ENCODE data around the gene GALNT9.
"Not testable (repeated sequence)": the region's sequence is repeated elsewhere in the genome, so short reads cannot be mapped to it uniquely, and the experiment has no call there.

GALNT9 gene

DNA sequence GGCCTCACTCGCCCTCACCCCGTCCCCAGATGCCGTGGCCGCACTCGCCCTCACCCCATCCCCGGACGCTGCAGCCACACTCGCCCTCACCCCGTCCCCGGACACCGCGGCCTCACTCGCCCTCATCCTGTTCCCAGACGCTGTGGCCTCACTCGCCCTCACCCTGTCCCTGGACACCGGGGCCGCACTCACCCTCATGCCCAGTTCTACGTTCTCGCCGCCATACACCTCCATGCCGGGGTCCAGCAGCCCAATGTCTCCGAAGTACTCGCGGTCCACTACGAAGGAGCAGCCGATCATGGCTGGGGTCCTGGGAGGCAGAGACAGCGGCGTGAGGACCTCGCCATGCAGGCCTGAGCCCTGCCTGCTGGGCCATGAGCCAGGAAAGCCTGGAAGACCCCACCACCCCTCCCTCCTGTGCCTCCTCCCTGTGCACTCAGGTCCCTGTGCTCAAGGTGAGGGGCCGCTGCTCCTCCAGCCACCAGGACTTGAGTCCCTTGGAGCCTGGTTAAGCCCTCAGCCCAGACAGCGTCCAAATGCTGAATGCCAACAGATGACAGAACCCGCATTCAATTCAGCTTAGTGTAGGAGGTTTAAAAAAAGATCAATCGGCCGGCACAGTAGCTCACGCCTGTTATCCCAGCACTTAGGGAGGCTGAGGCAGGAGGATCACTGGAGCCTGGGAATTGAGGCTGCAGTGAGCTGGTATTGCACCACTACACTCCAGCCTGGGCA is 81.5 kb downstream of the GALNT9 start:
- DNase-seq = no peak

DNA sequence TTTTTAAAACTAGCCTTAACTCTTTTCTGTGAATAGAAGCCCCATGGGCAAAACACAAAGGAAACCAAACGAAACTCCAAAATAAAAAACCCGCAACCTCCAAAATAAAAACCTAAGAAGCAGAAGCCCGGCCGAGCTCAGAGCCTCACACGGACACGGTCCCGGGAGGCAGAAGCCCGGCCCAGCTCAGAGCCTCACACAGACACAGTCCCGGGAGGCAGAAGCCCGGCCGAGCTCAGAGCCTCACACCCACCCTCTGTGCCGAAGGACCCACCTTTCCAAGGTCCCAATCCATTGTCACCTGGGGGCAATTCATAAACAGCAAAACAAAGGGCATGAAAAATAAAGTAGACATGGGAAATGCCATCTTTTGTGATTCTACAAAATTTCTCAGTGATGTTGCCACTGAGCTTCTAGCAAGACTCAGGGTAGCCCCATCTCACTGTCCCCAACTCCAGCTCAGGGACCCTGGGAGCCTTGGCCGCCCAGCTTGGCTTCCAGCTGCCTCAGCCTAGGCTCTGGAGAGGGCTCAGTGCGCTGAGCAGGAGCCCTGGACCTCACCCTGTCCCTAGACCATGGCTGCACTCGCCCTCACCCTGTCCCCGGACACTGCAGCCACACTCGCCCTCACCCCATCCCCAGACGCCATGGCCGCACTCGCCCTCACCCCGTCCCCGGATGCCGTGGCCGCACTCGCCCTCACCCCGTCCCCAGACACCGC is 82.2 kb downstream of the GALNT9 start:
- DNase-seq = no peak

DNA sequence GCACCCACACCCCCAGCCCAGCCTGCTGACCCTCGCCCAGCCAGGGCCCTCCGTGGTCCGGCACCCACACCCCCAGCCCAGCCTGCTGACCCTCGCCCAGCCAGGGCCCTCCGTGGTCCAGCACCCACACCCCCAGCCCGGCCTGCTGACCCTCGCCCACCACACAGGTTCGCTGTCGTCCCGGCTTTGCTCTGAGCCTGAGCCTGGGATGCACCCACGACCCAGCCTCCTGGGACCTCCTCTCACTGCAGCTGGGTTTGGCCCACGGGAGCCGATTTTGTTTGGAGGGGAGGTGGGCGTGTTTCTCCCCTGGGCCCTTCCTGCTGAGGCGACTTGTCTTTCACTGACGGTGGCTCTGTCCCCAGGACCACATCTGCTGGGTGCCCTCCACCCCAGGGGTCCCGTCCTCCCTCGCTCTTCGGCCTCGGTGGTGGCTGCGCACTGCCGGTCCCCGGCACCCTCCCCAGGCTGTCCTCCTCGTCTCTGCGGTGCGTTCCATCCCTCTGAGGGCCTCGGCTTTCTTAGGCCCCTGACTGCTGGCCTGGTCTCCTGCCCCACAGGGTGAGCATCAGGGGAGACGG is 83.8 kb downstream of the GALNT9 start:
- no peak for DNase-seq

DNA sequence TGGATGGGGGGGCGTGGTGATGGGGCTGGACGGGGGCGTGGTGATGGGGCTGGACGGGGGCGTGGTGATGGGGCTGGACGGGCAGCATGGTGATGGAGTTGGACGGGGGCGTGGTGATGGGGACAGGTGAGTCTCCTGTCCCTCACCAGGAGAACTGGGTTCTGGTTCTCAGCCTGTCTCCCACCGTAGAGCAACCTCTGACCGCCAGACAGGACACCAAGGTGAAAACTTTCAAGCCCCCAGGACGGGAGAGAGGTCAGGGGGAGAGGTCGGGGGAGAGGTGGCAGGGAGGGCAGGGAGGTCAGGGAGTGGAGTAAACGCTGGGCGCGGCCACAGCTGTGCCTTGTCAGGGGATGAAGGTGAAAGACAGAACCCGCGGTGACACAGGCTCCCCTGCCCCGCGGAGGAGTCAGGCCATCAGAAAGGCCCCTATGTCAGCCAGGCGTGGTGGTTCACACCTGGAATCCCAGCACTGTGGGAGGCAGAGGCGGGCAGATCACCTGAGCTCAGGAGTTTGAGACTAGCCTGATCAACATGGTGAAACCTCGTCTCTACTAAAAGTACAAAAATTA is 84.6 kb downstream of the GALNT9 start:
- no peak for DNase-seq

DNA sequence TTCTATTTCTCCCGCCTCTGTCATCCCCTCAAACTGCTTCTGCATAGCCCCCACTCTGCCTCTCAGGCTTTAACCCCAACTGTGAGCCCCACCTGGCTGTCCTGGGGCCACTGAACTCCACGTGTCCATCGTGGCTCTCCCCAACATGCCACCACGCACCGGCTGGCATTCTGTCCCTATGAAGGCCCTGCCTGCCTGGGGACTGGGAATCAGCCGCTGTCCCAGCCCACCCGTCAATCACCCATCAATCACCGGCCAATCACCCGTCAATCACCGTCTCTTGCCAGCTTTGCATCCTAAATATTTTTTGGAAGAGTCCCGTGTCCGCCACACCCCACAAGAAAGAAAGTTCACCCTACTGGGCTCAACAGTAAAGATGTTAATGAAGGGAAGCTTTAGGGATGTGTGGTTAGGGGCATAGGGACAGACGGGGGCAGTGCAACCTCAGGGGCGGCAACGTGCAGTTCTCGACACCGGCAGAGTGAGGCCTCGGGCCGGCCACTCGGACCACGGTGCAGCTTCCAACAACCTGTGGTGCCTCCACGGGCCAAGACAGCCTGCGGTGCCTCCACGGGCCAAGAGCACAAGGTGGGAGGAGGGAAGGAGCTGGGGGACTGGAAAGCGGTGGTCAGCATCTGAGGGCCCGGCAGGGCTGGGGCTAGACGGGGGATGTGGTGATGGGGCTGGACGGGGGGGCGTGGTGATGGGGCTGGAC is 85.6 kb downstream of the GALNT9 start:
- no peak for DNase-seq

DNA sequence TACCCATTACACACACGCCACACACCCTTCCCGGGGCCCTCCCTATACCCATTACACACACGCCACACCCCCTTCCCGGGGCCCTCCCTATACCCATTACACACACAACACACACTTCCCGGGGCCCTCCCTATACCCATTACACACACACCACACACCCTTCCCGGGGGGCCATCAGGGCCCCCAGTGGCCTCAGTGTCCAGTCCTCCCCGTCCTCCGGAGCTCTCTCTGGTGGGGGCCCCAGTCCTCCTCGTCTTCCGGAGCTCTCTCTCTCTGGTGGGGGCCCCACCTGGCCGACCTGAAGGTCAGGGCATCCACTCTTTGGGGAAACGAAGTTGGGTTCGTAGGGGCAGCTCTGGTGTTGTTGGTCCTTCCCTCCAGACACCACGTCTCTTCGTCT is 86.2 kb downstream of the GALNT9 start:
- not testable (repeated sequence) for DNase-seq

DNA sequence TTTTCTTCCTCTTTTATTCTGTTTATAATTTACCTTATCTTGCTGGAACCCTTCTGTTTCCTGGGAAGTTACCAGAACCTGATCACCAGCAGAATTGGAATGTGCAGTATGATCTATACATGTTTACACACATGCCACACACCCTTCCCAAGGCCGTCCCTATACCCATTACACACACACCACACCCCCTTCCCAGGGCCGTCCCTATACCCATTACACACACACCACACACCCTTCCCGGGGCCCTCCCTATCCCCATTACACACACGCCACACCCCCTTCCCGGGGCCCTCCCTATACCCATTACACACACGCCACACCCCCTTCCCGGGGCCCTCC is 88.8 kb downstream of the GALNT9 start:
- DNase-seq = not testable (repeated sequence)

DNA sequence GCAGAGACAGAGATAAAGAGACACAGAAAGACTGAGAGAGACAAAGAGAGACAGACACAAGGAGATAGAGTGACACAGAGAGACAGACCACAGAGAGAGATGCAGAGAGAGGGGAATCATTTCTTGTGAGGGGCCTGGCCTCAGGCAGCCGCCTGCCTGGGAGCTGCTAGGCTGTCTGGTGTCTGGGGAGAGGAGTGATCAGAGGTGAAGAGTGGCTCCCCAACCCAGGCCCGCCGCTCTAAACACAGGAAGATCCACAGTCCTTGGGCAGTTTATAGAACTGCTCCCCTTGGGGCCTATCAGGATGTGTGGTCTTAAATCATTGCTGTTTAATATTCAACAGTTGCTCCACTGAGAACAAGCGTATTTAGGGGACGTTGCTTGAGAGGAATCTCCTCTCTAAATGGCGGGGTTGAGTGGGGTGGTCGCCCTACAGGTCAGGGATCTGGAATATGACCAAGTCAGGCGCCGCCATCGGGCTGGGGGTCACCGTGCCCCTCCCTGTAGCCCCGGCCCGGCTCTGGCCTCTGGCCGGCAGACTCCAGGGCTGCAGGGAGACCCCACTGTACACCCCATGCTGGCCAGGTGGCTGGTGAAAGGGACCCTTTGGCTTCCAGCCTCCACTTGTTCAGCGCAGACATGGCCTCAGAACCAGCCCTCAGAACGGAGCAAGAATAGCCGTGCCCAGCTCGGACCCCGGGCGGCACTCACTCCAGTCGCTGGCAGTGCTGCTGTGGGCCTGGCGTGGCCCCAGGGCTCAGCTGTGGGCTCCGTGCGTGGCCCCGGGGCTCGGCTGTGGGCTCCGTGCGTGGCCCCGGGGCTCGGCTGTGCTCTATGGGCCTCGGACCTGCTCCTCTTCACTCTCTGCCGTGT is 89.4 kb downstream of the GALNT9 start:
- no peak for DNase-seq

DNA sequence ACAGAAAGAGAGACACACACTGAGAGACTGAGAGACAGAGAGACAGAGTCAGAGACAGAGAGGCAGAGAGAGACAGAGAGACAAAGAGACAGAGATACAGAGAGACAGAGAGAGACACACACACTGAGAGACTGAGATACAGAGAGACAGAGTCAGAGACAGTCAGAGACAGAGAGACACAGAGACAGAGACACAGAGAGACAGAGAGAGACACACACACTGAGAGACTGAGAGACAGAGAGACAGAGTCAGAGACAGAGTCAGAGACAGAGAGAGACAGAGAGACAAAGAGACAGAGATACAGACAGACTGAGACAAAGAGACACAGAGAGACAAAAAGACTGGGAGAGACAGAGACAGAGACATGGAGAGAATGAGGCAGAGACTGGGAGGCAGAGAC is 90.0 kb downstream of the GALNT9 start:
- DNase-seq = no peak

DNA sequence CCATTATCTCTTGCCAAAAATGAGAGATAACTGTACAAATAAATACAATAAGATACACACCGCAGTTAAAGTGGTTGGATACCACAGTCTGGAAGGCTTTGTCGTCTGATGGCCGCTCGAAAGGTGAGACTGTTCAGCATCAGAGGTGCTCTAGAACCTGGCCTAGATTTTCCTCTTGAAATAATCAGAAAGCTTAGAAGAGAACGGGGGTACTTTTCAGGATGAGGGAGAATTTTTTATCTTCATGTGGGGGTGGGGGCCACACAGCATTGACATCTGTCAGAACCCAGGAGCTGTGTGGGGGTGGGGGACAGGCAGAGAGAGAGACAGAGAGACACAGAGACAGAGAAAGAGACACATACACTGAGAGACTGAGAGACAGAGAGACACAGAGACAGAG is 90.5 kb downstream of the GALNT9 start:
- peak; percentile 73 for DNase-seq

DNA sequence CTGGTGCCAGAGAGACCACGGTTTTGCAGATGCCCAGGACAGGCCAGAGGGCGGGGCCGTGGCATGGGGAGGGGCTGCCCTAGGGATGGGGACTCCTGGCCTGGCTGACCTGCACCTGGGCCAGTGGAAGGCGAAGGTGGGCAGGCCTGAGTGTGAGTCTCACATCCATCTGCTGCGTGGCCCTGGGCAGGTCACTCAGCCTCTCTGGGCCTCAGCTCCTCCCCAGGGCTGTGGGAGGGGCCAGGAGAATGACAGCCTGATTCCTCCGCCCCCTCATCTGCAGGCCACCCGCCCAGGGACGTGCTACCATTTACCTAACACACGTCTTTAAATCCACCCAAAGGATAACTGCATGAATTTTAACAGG is 90.9 kb downstream of the GALNT9 start:
- no peak for DNase-seq

DNA sequence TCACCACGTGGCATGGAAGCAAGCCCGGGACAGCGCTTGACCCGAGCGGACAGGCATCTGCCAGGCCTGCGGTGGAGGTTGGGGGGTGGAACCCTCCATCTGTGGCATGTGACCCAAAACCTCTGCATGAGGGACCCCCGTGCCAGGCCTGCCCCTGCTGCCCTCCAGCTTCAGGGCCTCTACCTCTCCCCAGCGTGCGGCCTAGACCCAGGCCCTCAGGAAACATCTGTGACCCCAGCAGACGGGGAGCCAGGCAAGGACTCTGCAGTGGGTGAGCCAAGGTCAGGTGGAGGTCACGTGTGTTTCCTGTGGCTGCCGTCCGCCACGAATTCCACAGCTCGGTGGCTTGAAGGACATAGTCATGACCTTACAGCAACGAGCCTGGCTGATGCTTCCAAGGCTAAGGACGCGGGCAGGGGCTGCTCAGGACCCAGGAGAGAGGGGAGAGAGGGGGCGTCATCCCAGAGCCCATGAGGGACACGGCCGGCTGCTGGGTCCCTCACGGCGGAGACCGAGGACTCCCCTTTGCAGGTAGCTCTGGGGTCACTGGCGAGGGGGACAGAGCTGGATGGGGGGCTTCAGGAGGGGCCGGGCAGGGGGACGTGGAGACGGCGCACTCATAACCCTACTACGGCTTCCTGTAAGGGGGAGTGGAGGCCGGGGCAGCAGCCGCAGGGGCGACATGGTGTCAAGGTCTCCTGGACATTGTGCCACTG is 91.5 kb downstream of the GALNT9 start:
- no peak for DNase-seq

DNA sequence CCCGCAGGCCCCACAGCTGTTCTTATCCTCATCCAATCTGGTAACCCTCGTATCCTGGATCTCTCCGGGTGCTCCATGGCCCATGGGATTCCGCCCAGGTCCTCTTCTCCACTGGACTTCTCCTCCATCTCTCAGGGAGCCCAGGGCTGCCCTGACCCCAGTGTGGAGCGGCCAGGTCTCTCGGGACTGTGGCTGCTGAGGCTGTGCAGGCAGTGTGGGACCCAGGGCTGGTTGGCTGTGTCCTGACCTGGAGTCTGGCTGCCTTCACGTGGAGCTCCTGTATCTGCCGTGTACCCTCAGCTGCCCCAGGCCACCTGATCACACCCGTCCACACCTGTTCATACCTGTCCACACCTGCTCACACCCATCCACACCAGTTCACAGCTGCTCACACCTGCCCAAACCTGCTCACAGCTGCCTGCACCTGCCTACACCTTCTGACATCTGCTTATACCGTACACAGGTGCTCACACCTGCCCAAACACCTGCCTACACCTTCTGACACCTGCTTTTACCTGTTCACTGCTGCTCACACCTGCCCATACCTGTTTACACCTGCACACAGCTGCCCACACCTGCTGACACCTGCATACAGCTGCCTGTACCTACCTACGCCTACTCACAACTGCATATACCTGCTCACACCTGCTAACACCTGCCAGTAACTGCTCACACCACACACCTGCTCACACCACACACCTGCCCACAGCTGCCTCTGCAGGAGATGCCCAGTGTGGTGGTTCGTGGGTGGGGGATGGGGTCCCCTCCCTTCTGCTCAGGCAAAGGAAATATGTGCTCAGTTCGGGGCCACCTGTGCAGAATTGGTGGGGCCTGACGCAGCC is 92.2 kb downstream of the GALNT9 start:
- DNase-seq = no peak

DNA sequence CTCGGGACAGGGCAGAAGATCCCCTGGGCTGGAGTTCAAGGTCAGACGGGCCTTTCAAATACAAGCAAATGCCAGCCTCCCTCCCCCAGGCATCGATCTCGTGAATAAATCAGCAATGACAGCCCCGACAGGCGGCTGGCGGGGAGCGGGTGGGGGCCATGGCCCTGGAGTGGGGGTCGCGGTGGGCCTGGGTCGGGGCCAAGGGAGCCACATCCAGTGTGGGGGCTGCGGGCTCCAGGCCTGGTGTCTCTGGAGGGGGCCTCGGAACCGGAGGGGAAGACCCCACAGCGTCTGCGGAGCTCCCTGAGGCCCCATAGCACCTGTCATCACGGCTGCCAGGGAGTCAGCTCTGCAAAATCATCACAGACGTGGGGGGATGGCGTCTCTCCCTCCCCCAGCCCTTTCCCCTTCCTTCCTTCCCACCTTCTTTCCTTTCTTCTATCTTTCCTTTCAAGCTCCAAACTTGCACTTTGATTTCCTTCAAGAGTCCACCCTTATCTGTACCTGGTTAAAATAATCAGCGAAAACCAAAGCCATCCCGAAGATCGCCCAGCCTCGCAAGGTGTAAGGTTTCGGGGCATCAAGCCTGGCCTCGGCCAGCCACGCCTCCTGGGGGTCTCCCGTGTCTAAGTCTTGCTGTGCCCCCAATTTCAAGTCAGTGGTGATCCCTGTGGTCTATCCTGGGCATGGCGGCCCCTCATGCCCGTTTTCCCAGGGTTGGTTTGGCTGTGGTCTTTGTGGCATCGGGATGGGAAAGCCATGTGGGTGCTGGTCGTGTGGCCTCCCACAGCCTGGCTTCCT is 93.1 kb downstream of the GALNT9 start:
- DNase-seq = peak; percentile 37

DNA sequence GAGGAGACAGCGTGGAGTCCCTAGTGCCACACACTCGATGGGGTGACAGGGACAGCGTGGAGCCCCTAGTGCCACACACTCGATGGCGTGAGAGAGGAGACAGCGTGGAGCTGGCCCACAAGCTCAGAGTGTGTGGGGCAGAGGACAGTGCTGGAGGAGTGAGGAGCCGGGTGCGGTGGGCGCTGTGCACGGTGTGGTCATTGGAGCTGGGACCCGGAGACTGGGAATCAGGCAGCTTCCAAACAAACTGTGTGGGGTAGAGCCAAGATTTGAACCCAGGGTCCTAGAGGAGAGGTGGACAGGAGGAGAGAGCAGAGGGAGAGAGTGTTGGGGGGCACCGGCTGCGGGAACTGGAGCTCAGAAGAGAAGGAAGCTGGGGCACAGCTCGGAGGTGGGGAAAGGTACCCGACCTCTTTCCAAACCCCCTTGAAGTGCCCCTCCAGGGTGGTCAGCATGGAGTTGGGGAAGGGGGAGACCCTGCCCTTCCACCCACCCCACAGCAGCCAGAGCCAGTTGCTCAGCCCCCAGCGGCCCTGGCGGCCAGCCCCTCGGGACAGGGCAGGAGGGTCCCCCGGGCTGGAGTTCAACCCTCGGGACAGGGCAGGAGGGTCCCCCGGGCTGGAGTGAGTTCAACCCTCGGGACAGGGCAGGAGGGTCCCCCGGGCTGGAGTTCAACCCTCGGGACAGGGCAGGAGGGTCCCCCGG is 94.1 kb downstream of the GALNT9 start:
- DNase-seq = no peak

DNA sequence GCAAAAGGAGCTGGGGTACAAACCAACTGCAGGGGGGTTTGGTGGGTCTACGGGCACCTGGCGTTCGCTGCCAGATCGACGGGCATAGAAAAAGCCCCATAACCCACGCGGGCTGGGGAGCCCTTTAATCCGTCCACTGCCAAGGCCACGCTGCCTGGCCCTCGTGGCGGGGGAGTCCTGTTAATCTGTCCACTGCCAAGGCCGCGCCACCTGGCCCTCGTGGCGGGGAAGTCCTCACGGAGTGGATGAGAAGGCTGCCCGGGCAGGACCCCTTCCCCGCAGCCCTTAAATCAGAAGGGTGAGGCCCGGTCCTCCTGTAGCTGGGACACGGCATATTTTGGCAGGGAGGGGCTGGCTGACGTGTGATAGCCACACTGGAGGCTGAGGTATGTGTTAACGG is 99.0 kb downstream of the GALNT9 start:
- no peak for DNase-seq

DNA sequence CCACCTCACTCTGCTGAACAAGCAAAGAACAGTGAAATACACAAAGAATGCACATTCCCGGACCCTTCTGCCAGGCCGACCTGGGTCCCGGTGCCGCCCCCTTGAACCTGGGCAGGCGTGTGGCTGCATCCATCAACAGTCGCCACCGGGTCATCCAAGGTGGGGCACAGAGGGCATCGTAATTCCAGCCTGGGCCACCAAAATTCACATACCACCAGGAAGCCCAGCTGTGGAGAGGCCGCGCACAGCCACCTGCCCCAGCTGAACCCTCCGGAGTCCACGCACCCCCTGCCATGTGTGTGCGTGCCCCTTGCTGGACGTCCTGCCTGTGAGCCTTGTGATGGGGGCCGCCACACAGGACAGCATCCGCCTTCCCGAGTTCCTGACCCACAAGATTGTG is 99.5 kb downstream of the GALNT9 start:
- DNase-seq = no peak

DNA sequence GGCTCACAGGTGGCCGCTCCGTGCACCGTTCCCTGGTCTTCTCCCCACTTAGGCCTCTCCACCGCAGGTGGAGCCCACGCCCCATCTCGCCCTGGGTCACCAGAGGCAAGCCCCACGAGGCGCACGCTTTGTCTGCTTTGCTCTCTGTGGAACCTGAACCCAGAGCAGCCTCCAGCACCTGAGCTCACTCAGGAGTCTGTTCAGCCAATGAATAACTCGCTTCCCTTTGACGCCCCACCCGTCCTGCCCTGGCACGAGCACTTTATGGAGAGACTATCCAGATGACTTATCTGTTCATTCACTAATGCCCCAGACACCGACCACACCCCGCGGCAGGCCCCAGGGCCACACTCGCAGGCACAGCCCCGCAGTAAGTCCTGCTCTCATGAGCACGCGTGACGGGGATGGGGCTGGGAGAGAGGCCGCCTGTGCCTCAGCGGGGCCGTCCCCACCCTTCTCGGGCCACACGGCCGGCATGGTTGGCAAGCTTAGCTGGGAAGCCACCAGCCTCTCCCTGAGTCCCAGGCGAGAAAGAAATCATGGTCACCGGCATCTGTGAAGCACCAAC is 100.1 kb downstream of the GALNT9 start:
- DNase-seq = no peak
